ENCODE measurements around the gene DNAJA3.

GRCh38 chr16:4414187-4414917 lies 11.3 kb upstream of the DNAJA3 start:
- TF ChIP-seq CTCF (IDR thresholded peaks at IDR 0.05) (no peak), EZH2phosphoT487 (IDR thresholded peaks at IDR 0.05) (no peak)
